NCI-H146 (cell line): ENCODE measurements around the gene TFAP2E.

Source experiments
- DNase-seq: peaks from one replicate; lab custom pipeline; 2025; lab: John Stamatoyannopoulos, UW

The TFAP2E gene

GRCh38 chr1:35557118-35557610 is 15.9 kb upstream of the TFAP2E start, which contains the start of gene KIAA0319L:
Gene KIAA0319L, minus strand, starts transcription at chr1:35557403. Its CDS starts 2,912 bp downstream, at chr1:35554491.
- peak; percentile 87 for DNase-seq

- peak; percentile 96 for DNase-seq
These were observed 15.3 kb upstream of the TFAP2E start, which contains the start of gene NCDN for GRCh38 chr1:35557611-35558373. Gene NCDN, plus strand, starts transcription at chr1:35557799. Its CDS starts 392 bp downstream, at chr1:35558191.

- peak; percentile 9 for DNase-seq
These were observed 14.5 kb upstream of the TFAP2E start for GRCh38 chr1:35558374-35559316.

GRCh38 chr1:35559317-35559944 is 13.7 kb upstream of the TFAP2E start:
- DNase-seq = no peak

GRCh38 chr1:35560256-35561225 is 12.6 kb upstream of the TFAP2E start:
- no peak for DNase-seq

GRCh38 chr1:35561297-35561971 is 11.7 kb upstream of the TFAP2E start:
- no peak for DNase-seq

- DNase-seq = no peak
These were observed 11.0 kb upstream of the TFAP2E start for GRCh38 chr1:35561972-35562680.

GRCh38 chr1:35563166-35563565 is 9.9 kb upstream of the TFAP2E start:
- DNase-seq = no peak

- DNase-seq = peak; percentile 61
These were observed 8.9 kb upstream of the TFAP2E start for GRCh38 chr1:35564037-35564883.

GRCh38 chr1:35564884-35565741 is 8.0 kb upstream of the TFAP2E start:
- no peak for DNase-seq

- DNase-seq = no peak
These were observed 7.4 kb upstream of the TFAP2E start for GRCh38 chr1:35565742-35566133.

GRCh38 chr1:35567947-35568558 is 5.1 kb upstream of the TFAP2E start:
- DNase-seq = no peak

GRCh38 chr1:35568975-35569395 is 4.1 kb upstream of the TFAP2E start:
- DNase-seq = peak; percentile 37

GRCh38 chr1:35569936-35570335 is 3.2 kb upstream of the TFAP2E start:
- DNase-seq = no peak

GRCh38 chr1:35570589-35571137 is 2.5 kb upstream of the TFAP2E start:
- no peak for DNase-seq

- DNase-seq = no peak
These were observed 1.9 kb upstream of the TFAP2E start for GRCh38 chr1:35571263-35571662.

- no peak for DNase-seq
These were observed 818 bp upstream of the TFAP2E start for GRCh38 chr1:35572296-35572695.
